ENCODE data around the gene VWA2.

DNA sequence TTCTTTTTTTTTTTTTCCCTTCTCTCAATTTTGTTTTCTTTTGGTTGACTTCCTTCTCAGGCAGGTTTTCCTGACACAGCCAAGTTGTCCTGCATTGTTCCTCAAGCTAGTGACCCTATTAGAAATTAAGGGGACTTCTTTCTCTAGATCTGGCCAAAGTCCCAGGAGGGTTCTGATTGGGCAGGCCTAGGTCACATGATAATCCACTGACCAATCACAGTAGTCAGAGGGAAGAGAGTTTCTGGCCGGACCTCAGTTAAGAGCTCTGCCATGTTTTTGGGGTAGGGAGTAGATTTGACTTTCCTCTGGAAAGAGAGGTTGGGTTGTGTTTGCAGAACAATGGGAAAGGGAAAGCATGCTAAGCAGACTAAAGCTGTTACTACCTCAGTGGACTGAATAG lies 16.2 kb downstream of the VWA2 start:
- TF ChIP-seq GATA2 (IDR thresholded peaks at IDR 0.05; ENCODE audit: low read depth, low read length): no peak
- TF ChIP-seq GATA3 (IDR thresholded peaks at IDR 0.05; ENCODE audit: low read depth, low read length): no peak

Data from SH-SY5Y (cell line).